DND-41 (cell line): ENCODE measurements around the gene PHLPP1.

Source experiments
- ATAC-seq: fragments of 200-7000 bp; cut with Tn5 transposase; 3 replicates; pipeline ENCODE4 v1.9.1; 2021; ENCODE audit warnings: low read depth; ENCODE audit not compliant: insufficient read depth
- DNase-seq: peaks from one replicate; pipeline ENCODE4 v3.0.0-alpha.2; 2020
- H2AFZ ChIP-seq: 2 replicates; pipeline ENCODE4 v1.6.0; 2012; ENCODE audit warnings: low read depth, low read length
- H3K27ac ChIP-seq: 2 replicates; pipeline ENCODE4 v1.5.1; 2012; ENCODE audit warnings: low read length, inconsistent platforms
- H3K27me3 ChIP-seq: fragments of 200-600 bp; sonication (generic); 2 replicates; pipeline ENCODE4 v1.6.0; 2012; ENCODE audit warnings: low read length, mild to moderate bottlenecking, inconsistent platforms; ENCODE audit not compliant: insufficient read depth, poor library complexity
- H3K36me3 ChIP-seq: 2 replicates; pipeline ENCODE4 v1.5.1; 2012; ENCODE audit warnings: low read length, inconsistent platforms; ENCODE audit not compliant: insufficient read depth
- H3K4me1 ChIP-seq: 2 replicates; pipeline ENCODE4 v1.5.1; 2012; ENCODE audit warnings: mild to moderate bottlenecking, low read length; ENCODE audit not compliant: insufficient read depth
- H3K4me2 ChIP-seq: 2 replicates; pipeline ENCODE4 v1.6.0; 2012; ENCODE audit warnings: mild to moderate bottlenecking, moderate library complexity, low read length, inconsistent platforms; ENCODE audit not compliant: insufficient read depth
- H3K4me3 ChIP-seq, 2 experiments: fragments of 200-600 bp in 1 of 2; shearing (Covaris generic) in 1 of 2; 2 replicates each; pipeline ENCODE4 v1.5.1; 2012 to 2016; ENCODE audit warnings: inconsistent platforms in 2 of 2, low read length in 2 of 2, mild to moderate bottlenecking in 2 of 2, low read depth in 1 of 2, moderate library complexity in 1 of 2
- H3K79me2 ChIP-seq: 2 replicates; pipeline ENCODE4 v1.6.0; 2012; ENCODE audit warnings: low read length, inconsistent platforms; ENCODE audit not compliant: insufficient read depth
- H3K9ac ChIP-seq: 2 replicates; pipeline ENCODE4 v1.6.0; 2012; ENCODE audit warnings: low read depth, mild to moderate bottlenecking, inconsistent platforms, low read length, moderate library complexity
- H3K9me3 ChIP-seq: 2 replicates; pipeline ENCODE4 v1.5.1; 2012; ENCODE audit warnings: low read length, moderate library complexity, mild to moderate bottlenecking, inconsistent platforms; ENCODE audit not compliant: insufficient read depth, severe bottlenecking
- H4K20me1 ChIP-seq: 2 replicates; pipeline ENCODE4 v1.6.0; 2012; ENCODE audit warnings: low read length; ENCODE audit not compliant: insufficient read depth
- CTCF ChIP-seq: IDR thresholded peaks from 2 replicates; pipeline ENCODE4 v1.5.1; 2012; ENCODE audit warnings: borderline replicate concordance, low read length, moderate library complexity, mild to moderate bottlenecking; ENCODE audit not compliant: poor library complexity, severe bottlenecking; ENCODE audit errors: extremely low read depth
- EZH2 ChIP-seq: IDR thresholded peaks from 3 replicates; pipeline ENCODE4 v1.6.1; 2012; ENCODE audit warnings: borderline replicate concordance, low read depth, mild to moderate bottlenecking, moderate library complexity, low read length, inconsistent platforms; ENCODE audit not compliant: severe bottlenecking

The PHLPP1 gene

GRCh38 chr18:62725896-62726295 lies 10.6 kb downstream of the PHLPP1 start:
- Histone ChIP-seq H3K9ac (no peak overlapping the region), H3K4me1 (no peaks in the 10 kb centered on the region; the same call in 1 of the 2 replicates), H3K36me3 (no peaks in the 10 kb centered on the region), H3K9me3 (no peaks in the 10 kb centered on the region), H3K27ac (no peak overlapping the region), H3K4me2 (no peak overlapping the region), H2AFZ (no peak overlapping the region), H3K79me2 (peaks cover 3% of the 10 kb centered on the region; the same call in 1 of the 2 replicates), H3K27me3 (no peaks in the 10 kb centered on the region), H3K4me3 (no peak overlapping the region), H4K20me1 (no peaks in the 10 kb centered on the region)
- no peak for TF ChIP-seq CTCF
- TF ChIP-seq EZH2 = no peak
- ATAC-seq (no peak), DNase-seq (no peak)

GRCh38 chr18:62728254-62728653 lies 12.9 kb downstream of the PHLPP1 start:
- no peak overlapping the region for H3K27ac ChIP-seq
- H3K4me2 ChIP-seq = no peak overlapping the region
- H3K79me2 ChIP-seq = no peaks in the 10 kb centered on the region; the same call in 1 of the 2 replicates
- H3K4me3 ChIP-seq = no peak overlapping the region
- no peaks in the 10 kb centered on the region for H3K36me3 ChIP-seq
- no peak overlapping the region for H3K9ac ChIP-seq
- peaks cover 4% of the 10 kb centered on the region for H3K9me3 ChIP-seq
- ATAC-seq (no peak), DNase-seq (no peak)
- no peaks in the 10 kb centered on the region for H3K27me3 ChIP-seq
- TF ChIP-seq CTCF (no peak), EZH2 (no peak)
- H2AFZ ChIP-seq = no peak overlapping the region
- H3K4me1 ChIP-seq = no peaks in the 10 kb centered on the region
- no peaks in the 10 kb centered on the region for H4K20me1 ChIP-seq

GRCh38 chr18:62729487-62730386 lies 14.4 kb downstream of the PHLPP1 start:
- Histone ChIP-seq H2AFZ (no peak overlapping the region), H3K9me3 (peaks cover 4% of the 10 kb centered on the region)

More at GRCh38 chr18:62729487-62730386, 14.4 kb downstream of the PHLPP1 start:
- Histone ChIP-seq H3K9ac (no peak overlapping the region), H3K36me3 (no peaks in the 10 kb centered on the region), H3K27me3 (no peaks in the 10 kb centered on the region), H3K27ac (no peak overlapping the region), H3K4me3 (no peak overlapping the region), H3K4me2 (no peak overlapping the region), H4K20me1 (no peaks in the 10 kb centered on the region), H3K79me2 (no peaks in the 10 kb centered on the region; the same call in 1 of the 2 replicates), H3K4me1 (no peaks in the 10 kb centered on the region)
- no peak for DNase-seq
- ATAC-seq = no peak
- TF ChIP-seq EZH2 (no peak), CTCF (no peak)
